ENCODE data around the gene XYLT2.

GRCh38 chr17:50329716-50330115, 16.2 kb upstream of the XYLT2 start:
- TF ChIP-seq CTCF (IDR thresholded peaks at IDR 0.05; ENCODE audit: insufficient read depth, low read depth, low read length) (no peak), EZH2 (IDR thresholded peaks at IDR 0.05; ENCODE audit: insufficient read depth, low read length) (no peak)

Measured in astrocyte (in vitro differentiated cells and primary cell).